HL-60 (cell line): ENCODE results near the gene WDR20.

Experiments used
- CTCF ChIP-seq: IDR thresholded peaks from one replicate; pipeline ENCODE4 v1.5.1; 2011; ENCODE audit warnings: low read length, control low read depth, inconsistent platforms; ENCODE audit not compliant: insufficient read depth
- POLR2AphosphoS5 ChIP-seq: IDR thresholded peaks from 2 replicates; pipeline ENCODE4 v1.6.1; 2012; ENCODE audit warnings: low read depth
- REST ChIP-seq: IDR thresholded peaks from 2 replicates; pipeline ENCODE4 v1.6.1; 2012; ENCODE audit warnings: low read depth; ENCODE audit not compliant: insufficient replicate concordance

DNA sequence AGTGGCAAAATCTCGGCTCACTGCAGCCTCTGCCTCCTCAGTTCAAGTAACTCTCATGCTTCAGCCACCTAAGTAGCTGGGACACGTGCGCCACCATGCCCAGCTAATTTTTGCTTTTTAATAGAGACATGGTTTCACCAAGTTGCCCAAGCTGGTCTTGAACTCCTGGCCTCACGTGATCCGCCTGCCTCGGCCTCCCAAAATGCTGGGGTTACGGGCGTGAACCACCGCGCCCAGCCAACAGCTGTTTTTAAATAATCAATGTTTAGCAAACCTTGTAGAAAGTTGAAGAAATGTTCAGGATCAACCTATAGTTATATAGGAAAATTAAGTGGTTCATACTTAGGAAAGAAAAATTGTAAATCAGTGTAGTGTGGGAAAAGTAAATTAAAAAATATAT is 46.9 kb upstream of the WDR20 start:
- TF ChIP-seq REST (no peak), CTCF (no peak), POLR2AphosphoS5 (no peak)
